22Rv1 (cell line): ENCODE results near the gene DGKB.

Experiments used
- CTCF ChIP-seq: fragments of 450-650 bp; IDR thresholded peaks from 2 replicates; pipeline ENCODE4 v1.5.1; 2017; ENCODE audit warnings: mild to moderate bottlenecking
- ZFX ChIP-seq: fragments of 450-650 bp; IDR thresholded peaks from 2 replicates; pipeline ENCODE4 v1.6.1; 2017; ENCODE audit warnings: antibody characterized with exemption, borderline replicate concordance

DNA sequence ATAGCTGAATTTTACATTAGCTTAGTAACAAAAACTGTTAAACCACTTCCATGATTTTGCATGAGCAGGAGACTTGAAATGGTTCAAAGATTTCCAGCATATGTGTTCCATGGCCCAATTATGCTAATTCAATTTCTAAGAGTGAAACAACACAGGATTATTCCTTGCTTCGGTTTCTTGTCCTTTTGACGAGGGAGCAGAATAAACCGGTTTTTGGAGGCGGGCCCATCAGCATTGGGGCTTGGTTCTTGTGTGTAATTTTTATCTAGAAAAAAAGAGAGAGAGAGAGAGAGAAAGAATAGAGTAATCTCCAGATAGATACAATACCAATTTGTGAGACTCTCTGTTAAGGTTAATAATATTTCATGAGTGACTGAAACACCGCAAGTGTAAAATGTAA lies 753.6 kb downstream of the DGKB start:
- TF ChIP-seq CTCF (no peak), ZFX (no peak)
